Measurements from ENCODE around the gene LGALS4.
"Not testable (repeated sequence)": the region's sequence is repeated elsewhere in the genome, so short reads cannot be mapped to it uniquely, and the experiment has no call there.

Gene LGALS4

DNA sequence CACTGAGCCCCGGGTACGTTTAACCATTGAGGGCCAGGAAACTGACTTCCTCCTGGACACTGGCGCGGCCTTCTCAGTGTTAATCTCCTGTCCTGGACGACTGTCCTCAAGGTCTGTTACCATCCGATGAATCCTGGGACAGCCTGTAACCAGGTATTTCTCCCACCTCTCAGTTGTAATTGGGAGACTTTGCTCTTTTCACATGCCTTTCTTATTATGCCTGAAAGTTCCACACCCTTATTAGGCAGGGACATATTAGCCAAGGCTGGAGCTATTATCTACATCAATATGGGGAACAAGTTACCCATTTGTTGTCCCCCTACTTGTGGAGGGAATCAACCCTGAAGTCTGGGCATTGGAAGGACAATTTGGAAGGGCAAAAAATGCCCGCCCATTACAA, 13.2 kb upstream of the LGALS4 start:
- H3K4me3 Mint-ChIP-seq; H3K27me3 Mint-ChIP-seq; H3K9me3 Mint-ChIP-seq; ATAC-seq (replicated peaks); H3K27ac Mint-ChIP-seq; DNase-seq: not testable (repeated sequence)
- H3K36me3 Mint-ChIP-seq (ENCODE audit: insufficient read depth): peaks cover 42% of the 10 kb centered on the region
- H3K4me1 Mint-ChIP-seq (ENCODE audit: low read depth in 2 of 2): peaks cover 15 to 23% of the 10 kb centered on the region in 2 donors

DNA sequence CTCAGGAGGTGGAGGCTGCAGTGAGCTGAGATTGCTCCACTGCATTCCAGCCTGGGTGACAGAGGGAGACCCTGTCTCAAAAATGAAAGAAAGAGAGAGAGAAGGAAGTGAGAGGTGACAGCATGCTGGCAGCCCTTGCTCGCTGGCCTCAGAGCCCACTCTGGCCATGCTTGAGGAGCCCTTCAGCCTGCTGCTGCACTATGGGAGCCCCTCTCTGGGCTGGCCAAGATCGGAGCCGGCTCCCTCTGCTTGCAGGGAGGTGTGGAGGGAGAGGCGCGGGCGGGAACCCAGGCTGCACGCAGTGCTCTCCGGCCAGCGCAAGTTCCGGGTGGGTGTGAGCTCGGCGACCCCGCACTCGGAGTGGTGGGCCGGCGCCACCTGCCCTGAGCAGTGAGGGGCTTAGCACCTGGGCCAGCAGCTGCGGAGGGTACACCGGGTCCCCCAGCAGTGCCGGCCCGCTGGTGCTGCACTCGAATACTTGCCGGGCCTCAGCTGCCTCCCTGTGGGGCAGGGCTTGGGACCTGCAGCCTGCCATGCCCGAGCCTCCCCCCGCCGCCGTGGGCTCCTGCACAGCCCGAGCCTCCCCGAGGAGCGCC, 8.6 kb upstream of the LGALS4 start:
- H3K36me3 Mint-ChIP-seq (ENCODE audit: insufficient read depth): peaks cover 21% of the 10 kb centered on the region
- not testable (repeated sequence) for H3K4me3 Mint-ChIP-seq; H3K27me3 Mint-ChIP-seq; H3K9me3 Mint-ChIP-seq; ATAC-seq (replicated peaks); DNase-seq
- peak overlapping the region in 1 of 2 donors; percentile 33 for H3K27ac Mint-ChIP-seq
- peaks cover 13 to 21% of the 10 kb centered on the region in 2 donors for H3K4me1 Mint-ChIP-seq (ENCODE audit: low read depth in 2 of 2)

DNA sequence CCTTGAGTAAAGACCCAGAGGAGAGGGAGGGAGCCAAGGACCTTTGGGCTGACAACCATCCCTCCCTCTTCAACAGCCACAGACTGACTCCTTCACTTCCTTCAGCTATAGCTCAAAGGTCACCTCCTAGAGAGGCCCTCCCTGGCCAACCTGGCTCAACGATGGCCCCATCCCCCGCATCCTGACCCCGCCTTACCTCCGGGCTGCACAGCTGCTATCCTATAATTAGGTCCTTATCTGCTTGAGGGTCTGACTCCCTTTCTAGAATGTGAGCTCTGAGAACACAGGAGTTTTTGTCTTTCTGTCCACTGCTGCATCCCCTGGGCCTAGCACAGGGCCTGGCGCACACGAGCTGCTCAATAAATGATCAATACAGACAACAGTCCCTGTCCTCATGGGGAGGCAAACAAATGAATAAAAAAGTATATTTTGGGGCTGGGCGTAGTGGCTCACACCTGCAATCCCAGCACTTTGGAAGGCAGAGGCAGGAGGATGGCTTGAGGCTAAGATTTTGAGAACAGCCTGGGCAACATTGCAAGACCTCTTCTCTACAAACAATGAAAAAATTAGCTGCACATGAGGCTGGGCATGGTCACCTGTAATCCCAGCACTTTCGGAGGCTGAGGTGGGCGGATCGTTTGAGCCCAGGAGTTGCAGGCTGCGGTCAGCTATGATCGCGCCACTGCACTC, 6.6 kb upstream of the LGALS4 start:
- no peak overlapping the region for H3K4me3 Mint-ChIP-seq
- peaks cover 30% of the 10 kb centered on the region for H3K36me3 Mint-ChIP-seq (ENCODE audit: insufficient read depth)
- no peaks in the 10 kb centered on the region for H3K27me3 Mint-ChIP-seq
- ATAC-seq (replicated peaks) (no peak), DNase-seq (no peak)
- H3K4me1 Mint-ChIP-seq (ENCODE audit: low read depth in 2 of 2): peaks cover 10 to 16% of the 10 kb centered on the region in 2 donors
- H3K27ac Mint-ChIP-seq: peak overlapping the region in 1 of 2 donors; percentile 12
- no peaks in the 10 kb centered on the region for H3K9me3 Mint-ChIP-seq

DNA sequence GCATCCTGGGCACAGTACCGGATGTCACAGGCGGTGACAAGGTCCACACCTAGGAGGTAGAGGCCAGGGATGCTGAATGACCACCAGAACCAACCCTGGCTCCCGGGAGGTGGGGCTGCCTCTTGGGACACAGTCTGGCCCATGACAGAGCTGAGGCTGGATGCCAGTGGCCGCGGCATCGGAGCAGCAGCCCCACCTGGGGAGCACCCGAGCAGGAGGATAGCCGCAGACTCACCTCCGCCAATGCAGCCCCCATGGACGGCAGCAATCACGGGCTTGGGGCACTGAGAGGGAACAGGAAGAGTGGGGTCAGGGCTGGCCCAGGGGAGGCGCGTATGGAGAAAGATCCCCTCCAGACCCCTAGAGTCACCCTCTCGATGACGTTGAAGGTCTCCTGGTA, 4.3 kb upstream of the LGALS4 start:
- H3K4me3 Mint-ChIP-seq: no peak overlapping the region
- H3K4me1 Mint-ChIP-seq (ENCODE audit: low read depth in 2 of 2): peaks cover 5 to 11% of the 10 kb centered on the region in 2 donors
- no peaks in the 10 kb centered on the region for H3K27me3 Mint-ChIP-seq
- ATAC-seq (replicated peaks): no peak
- H3K9me3 Mint-ChIP-seq: no peaks in the 10 kb centered on the region
- H3K36me3 Mint-ChIP-seq (ENCODE audit: insufficient read depth): peaks cover 30% of the 10 kb centered on the region
- DNase-seq: no peak
- peak overlapping the region in 1 of 2 donors; percentile 25 for H3K27ac Mint-ChIP-seq

GRCh38 chr19:38816131-38816750, 3.5 kb upstream of the LGALS4 start:
- no peak for ATAC-seq (replicated peaks)
- H3K27ac Mint-ChIP-seq: peak overlapping the region in 1 of 2 donors; percentile 25
- H3K4me1 Mint-ChIP-seq (ENCODE audit: low read depth in 2 of 2): peaks cover 5 to 11% of the 10 kb centered on the region in 2 donors
- no peaks in the 10 kb centered on the region for H3K9me3 Mint-ChIP-seq
- H3K4me3 Mint-ChIP-seq: no peak overlapping the region
- no peak for DNase-seq
- no peaks in the 10 kb centered on the region for H3K27me3 Mint-ChIP-seq
- H3K36me3 Mint-ChIP-seq (ENCODE audit: insufficient read depth): peaks cover 30% of the 10 kb centered on the region

GRCh38 chr19:38815059-38816001, 2.6 kb upstream of the LGALS4 start:
- ATAC-seq (replicated peaks) (no peak), DNase-seq (no peak)
- H3K36me3 Mint-ChIP-seq (ENCODE audit: insufficient read depth): peaks cover 30% of the 10 kb centered on the region
- H3K27me3 Mint-ChIP-seq: no peaks in the 10 kb centered on the region
- no peaks in the 10 kb centered on the region for H3K9me3 Mint-ChIP-seq
- no peak overlapping the region for H3K27ac Mint-ChIP-seq
- peaks cover 2 to 4% of the 10 kb centered on the region in 2 donors for H3K4me1 Mint-ChIP-seq (ENCODE audit: low read depth in 2 of 2)
- H3K4me3 Mint-ChIP-seq: no peak overlapping the region

DNA sequence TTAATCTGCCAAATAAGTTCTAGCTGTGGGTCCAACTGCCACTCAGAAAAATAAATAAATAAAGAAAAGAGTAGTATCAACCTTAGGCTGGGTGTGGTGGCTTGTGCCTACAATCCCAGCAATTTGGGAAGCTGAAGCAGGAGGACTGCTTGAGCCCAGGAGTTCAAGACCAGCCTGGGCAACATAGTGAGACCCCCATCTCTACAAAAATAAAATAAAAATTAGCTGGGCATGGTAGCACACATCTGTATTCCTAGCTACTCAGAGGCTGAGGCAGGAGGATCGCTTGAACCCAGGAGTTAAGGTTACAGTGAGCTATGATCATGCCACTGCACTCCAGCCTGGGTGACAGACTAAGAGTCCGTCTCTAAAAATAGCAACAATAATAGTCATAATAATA, 1.2 kb upstream of the LGALS4 start:
- H3K4me1 Mint-ChIP-seq (ENCODE audit: low read depth in 2 of 2); DNase-seq; ATAC-seq (replicated peaks); H3K27me3 Mint-ChIP-seq; H3K9me3 Mint-ChIP-seq; H3K4me3 Mint-ChIP-seq: not testable (repeated sequence)
- peak overlapping the region in 1 of 2 donors; percentile 31 for H3K27ac Mint-ChIP-seq
- H3K36me3 Mint-ChIP-seq (ENCODE audit: insufficient read depth): peaks cover 24% of the 10 kb centered on the region

- Mint-ChIP-seq H3K27me3 (no peaks in the 10 kb centered on the region), H3K4me3 (no peak overlapping the region), H3K4me1 (ENCODE audit: low read depth in 2 of 2) (no peaks in the 10 kb centered on the region), H3K27ac (no peak overlapping the region), H3K9me3 (no peaks in the 10 kb centered on the region), H3K36me3 (ENCODE audit: insufficient read depth) (peaks cover 22% of the 10 kb centered on the region)
- ATAC-seq (replicated peaks) (no peak), DNase-seq (no peak)
Observed at GRCh38 chr19:38813323-38813722, 578 bp upstream of the LGALS4 start.

DNA sequence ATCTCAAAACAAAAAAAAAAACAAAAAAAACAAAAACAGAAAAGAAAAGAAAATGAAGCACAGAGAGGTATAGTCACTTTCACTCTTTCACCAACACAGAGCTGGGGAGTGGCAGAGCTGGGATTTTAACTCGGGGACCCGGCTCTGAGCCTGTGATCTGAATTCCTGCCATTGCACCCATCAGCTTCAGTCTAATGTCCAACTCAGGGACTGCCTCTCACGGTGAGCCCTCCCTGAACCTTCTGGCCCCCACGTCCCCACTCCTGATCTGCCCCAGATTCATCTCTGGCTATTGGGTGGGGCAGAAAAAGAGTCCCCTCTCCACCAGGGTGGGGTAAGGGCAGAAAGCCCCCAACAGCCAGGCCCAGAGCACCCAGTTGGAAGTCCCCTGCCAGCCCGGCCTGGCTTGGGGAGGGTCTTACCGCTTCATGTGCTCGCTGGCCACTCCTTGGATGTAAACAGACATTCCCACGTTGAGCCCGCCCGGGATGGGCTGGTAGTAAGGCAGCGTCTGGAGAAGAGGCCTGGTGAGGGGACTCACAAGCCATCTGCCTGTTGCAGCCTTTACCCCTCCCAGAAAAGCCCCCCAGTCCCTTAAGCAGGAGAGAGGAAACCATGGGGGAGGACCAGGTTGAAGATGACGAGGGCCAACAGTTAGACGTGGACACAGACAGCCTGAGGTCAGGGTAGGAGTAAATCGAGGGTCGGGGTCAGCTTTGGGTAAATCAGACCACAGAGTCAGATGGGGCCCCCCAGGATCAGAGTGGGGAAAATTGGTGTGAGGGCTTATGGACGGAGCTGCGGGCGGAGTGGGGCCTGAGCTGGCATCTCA, 520 bp downstream of the LGALS4 start:
- Mint-ChIP-seq H3K4me1 (ENCODE audit: low read depth in 2 of 2) (no peaks in the 10 kb centered on the region), H3K9me3 (no peaks in the 10 kb centered on the region), H3K4me3 (no peak overlapping the region), H3K27ac (no peak overlapping the region), H3K36me3 (ENCODE audit: insufficient read depth) (peaks cover 13% of the 10 kb centered on the region), H3K27me3 (no peaks in the 10 kb centered on the region)
- ATAC-seq (replicated peaks): no peak
- no peak for DNase-seq

DNA sequence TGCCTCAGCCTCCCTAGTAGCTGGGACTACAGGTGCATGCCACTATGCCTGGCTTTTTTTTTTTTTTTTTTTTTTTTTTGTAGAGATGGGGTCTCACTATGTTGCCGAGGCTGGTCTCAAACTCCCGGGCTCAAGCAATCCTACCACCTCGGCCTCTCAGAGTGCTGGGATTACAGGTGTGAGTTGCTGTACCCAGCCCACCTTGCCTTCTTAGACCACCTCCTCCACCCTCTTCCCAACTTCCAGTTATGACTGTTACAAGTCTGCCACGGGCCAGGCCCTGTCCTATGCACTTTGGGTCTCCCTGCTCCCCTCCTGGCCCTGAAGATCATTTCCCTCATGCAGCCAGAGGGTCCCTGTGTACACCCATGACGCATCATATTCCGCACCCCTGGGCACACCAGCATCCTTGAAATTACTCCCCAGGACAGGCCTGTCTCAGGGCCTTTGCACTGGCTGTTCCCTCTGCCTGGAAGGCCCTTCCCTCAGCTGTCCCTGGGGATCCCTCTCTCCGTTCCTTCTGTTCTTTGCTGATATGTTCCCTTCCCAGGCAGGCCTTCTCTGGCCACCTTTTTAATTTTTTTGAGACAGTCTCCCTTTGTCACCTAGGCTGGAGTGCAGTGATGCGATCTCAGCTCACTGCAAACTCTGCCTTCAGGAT, 3.0 kb downstream of the LGALS4 start:
- H3K27ac Mint-ChIP-seq: no peak overlapping the region
- no peak for ATAC-seq (replicated peaks)
- peaks cover 2 to 5% of the 10 kb centered on the region in 2 donors for H3K4me1 Mint-ChIP-seq (ENCODE audit: low read depth in 2 of 2)

GRCh38 chr19:38808741-38809140, 4.0 kb downstream of the LGALS4 start:
- no peak for ATAC-seq (replicated peaks)
- H3K36me3 Mint-ChIP-seq (ENCODE audit: insufficient read depth): no peaks in the 10 kb centered on the region

More for the DNA sequence above, 3.0 kb downstream of the LGALS4 start:
- no peak for DNase-seq
- Mint-ChIP-seq H3K4me3 (no peak overlapping the region), H3K9me3 (no peaks in the 10 kb centered on the region), H3K27me3 (no peaks in the 10 kb centered on the region), H3K36me3 (ENCODE audit: insufficient read depth) (peaks cover 2% of the 10 kb centered on the region)

DNA sequence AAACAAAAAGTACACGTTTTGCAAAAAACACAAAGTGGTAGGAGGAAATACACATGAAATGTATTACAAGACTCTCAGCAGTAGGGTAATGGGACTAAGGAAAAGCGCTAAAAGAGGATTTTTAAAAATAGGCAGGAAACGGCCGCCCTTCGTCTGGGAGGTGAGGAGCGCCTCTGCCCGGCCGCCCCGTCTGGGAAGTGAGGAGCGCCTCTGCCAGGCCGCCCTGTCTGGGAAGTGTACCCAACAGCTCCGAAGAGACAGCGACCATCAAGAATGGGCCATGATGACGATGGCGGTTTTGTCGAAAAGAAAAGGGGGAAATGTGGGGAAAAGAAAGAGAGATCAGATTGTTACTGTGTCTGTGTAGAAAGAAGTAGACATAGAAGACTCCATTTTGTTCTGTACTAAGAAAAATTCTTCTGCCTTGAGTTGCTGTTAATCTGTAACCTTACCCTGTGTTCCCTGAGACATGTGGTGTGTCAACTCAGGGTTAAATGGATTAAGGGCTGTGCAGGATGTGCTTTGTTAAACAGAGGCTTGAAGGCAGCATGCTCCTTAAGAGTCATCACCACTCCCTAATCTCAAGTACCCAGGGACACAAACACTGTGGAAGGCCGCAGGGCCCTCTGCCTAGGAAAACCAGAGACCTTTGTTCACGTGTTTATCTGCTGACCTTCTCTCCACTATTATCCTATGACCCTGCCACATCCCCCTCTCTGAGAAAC, 5.2 kb downstream of the LGALS4 start:
- H3K27ac Mint-ChIP-seq: peak overlapping the region in 1 of 2 donors; percentile 44
- not testable (repeated sequence) for H3K27me3 Mint-ChIP-seq; ATAC-seq (replicated peaks); H3K4me3 Mint-ChIP-seq; H3K36me3 Mint-ChIP-seq (ENCODE audit: insufficient read depth); DNase-seq; H3K4me1 Mint-ChIP-seq (ENCODE audit: low read depth in 2 of 2); H3K9me3 Mint-ChIP-seq

More at GRCh38 chr19:38808741-38809140, 4.0 kb downstream of the LGALS4 start:
- no peaks in the 10 kb centered on the region for H3K27me3 Mint-ChIP-seq
- no peak overlapping the region for H3K4me3 Mint-ChIP-seq
- H3K9me3 Mint-ChIP-seq: no peaks in the 10 kb centered on the region
- H3K4me1 Mint-ChIP-seq (ENCODE audit: low read depth in 2 of 2): peaks cover 2 to 5% of the 10 kb centered on the region in 2 donors
- DNase-seq: no peak
- H3K27ac Mint-ChIP-seq: no peak overlapping the region

Measured in effector memory CD8-positive, alpha-beta T cell (primary cell).